Inflammatory macrophage (primary cell): ENCODE results near the gene HSD17B1.
A peak's percentile ranks its signal among the peaks of the same experiment; 100 is the strongest.
"Not testable (repeated sequence)": the region's sequence is repeated elsewhere in the genome, so short reads cannot be mapped to it uniquely, and the experiment has no call there.

Source experiments
- DNase-seq, 2 donors: peaks; one replicate each; pipeline ENCODE4 v3.0.0-alpha.2; 2020 to 2022

The HSD17B1 gene

GRCh38 chr17:42548070-42548837, 4.5 kb upstream of the HSD17B1 start:
- DNase-seq: no peak

DNA sequence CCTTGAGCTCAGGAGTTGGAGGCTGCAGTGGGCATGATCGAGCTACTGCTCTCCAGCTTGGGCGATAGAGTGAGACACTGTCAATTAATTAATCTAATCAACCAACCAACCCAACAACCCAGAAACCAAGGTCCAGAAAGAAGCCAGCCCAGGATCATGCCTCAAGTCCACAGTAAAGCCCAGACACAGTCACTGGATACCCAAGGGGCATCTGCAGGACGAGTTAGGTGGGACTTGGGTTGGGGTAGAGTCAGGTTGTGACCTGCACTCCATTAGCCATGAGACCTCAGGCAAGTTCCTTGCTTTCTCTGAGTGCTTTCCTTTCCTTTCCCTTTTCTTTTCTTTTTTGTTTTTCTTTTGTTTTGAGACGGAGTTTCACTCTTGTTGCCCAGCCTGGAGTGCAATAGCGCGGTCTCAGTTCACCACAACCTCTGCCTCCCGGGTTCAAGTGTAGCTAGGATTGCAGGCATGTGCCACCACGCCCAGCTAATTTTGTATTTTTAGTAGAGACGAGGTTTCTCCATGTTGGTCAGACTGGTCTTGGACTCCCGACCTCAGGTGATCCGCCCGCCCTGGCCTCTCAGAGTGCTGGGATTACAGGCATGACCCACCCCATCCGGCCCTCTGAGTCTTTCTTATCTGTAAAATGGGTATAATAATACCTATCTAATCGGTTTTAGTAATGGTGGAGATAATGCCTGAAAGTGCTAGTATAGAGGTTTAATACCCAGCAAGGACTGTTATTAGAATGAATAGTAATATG, 3.5 kb upstream of the HSD17B1 start:
- no peak for DNase-seq

GRCh38 chr17:42553161-42553818, 567 bp downstream of the HSD17B1 start:
- no peak for DNase-seq

GRCh38 chr17:42553866-42554249, 1.1 kb downstream of the HSD17B1 start:
- DNase-seq: no peak

- peak; percentile 58 to 76 for DNase-seq
These were observed 1.8 kb downstream of the HSD17B1 start for GRCh38 chr17:42554250-42555121.

- no peak for DNase-seq
These were observed 2.4 kb downstream of the HSD17B1 start for GRCh38 chr17:42555122-42555622.

GRCh38 chr17:42555961-42556617, 3.4 kb downstream of the HSD17B1 start:
- DNase-seq: not testable (repeated sequence)

GRCh38 chr17:42559075-42559474, 6.4 kb downstream of the HSD17B1 start:
- no peak for DNase-seq

GRCh38 chr17:42560246-42560645, 7.5 kb downstream of the HSD17B1 start:
- no peak for DNase-seq

DNA sequence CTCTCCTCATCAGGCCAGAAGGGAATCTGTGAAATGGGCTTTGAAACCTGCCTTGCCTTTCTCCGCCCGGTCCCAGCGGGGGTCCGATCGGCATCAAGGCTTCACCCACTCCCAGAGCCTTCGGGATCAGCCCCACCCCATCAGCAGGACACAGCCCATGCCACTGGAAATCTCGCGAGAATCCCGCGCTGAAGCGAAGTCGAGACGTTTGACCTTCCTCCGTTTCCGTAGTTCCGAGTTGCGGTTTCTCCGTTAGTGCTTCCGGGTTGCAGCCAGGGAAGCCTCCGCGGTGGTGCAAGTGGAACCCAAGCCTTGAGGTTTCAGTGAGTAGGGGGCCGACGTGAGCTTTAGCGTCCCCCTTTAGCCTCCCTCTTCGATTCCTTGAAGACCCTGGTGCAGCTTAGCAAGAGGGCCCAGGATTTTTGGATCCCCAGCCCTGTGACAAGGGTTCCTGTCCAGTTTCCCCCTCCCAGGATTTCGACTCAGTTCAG, 9.2 kb downstream of the HSD17B1 start, which contains the start of gene COASY:
TSS of gene COASY (plus strand) at position 252 of the 491 bp plus-strand sequence. CDS start 475 bp downstream, outside the sequence.
- DNase-seq: peak; percentile 98

- peak in 1 of 2 donors; percentile 20 for DNase-seq
These were observed 9.8 kb downstream of the HSD17B1 start for GRCh38 chr17:42562388-42563142.

DNA sequence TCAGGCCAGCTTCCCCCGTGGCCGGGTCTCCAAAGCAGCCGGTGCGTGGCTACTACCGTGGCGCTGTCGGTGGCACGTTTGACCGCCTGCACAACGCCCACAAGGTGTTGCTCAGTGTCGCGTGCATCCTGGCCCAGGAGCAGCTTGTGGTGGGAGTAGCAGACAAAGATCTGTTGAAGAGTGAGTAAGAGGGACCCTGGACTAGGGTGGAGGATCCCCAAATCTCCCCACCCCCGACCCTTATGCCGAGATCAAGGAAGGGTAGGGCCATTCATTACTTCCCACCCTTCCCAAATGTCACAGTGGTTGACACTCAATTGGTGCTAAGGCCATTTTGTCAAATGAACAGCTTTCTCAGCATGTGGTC, 10.4 kb downstream of the HSD17B1 start:
- peak in 1 of 2 donors; percentile 19 for DNase-seq

DNA sequence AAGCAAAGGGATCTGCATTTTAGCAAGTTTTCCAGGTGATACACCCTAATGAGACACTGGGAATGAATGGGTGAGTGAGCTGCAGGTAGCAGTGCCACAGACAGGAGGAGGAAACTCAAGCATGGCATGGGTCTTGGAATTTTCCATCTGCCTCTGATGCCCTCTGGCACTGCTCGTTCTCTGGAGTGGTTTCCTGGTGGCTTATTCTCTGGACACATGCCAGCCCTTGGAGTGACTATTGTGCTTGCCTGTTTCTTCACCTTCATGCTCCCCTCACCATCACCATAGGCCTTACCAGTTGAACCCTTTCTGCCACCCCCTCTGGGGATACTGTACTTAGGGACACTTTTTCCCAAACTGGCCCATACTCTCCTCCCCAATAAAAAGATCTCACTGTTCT, 10.8 kb downstream of the HSD17B1 start:
- DNase-seq: no peak

DNA sequence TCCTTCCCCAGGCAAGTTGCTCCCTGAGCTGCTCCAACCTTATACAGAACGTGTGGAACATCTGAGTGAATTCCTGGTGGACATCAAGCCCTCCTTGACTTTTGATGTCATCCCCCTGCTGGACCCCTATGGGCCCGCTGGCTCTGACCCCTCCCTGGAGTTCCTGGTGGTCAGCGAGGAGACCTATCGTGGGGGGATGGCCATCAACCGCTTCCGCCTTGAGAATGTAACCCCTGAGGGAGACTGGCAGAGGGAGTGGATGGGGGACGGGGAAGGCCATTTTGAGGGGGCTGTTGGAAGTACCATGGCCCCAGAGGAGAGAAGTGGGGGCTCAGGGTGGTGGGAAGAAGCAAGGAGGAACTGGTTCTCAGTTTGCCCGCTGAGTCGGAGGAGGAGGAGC, 11.2 kb downstream of the HSD17B1 start:
- no peak for DNase-seq

GRCh38 chr17:42564815-42565522, 12.2 kb downstream of the HSD17B1 start:
- DNase-seq: no peak

GRCh38 chr17:42565523-42566214, 12.9 kb downstream of the HSD17B1 start:
- DNase-seq: no peak

DNA sequence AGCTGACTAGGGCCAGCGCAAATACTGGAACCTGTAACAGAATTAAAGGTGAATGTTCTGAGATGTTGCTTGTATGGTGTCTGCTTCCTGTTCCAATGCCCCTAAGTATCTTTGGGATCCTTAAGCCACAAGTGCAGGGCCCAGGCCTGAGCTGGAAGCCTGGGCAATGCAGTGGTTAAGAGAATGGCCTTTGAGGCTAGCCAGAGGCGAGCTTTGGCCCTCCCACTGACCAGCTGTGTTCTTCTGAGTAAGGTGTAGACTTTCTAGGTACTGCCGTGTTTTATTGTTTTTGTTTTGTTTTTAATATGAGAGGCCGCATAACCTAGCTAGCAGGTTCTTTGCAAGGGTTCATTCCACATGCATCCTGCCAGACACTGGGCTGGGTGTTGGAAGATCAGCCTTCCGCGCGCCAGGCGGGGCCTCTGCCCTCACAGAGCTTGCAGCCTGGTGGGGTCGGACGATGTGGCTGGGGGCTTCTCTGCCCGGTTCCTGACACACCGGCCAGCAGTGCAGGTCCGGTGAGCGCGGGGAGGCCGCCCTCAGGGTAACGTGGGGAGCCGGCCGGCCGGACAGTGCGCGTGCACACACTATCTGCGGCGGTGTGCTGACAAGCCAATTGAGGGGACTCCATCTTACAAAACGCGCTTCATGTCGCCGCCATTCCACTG, 13.6 kb downstream of the HSD17B1 start:
- no peak for DNase-seq

- DNase-seq: peak; percentile 96 to 97
These were observed 14.3 kb downstream of the HSD17B1 start, which contains the start of gene MLX for GRCh38 chr17:42566883-42567573. Gene MLX (plus strand): TSS chr17:42567100. CDS start chr17:42567125, 25 bp downstream.
